Measurements from ENCODE around the gene EPC1. TPM values are rescaled to one million over a fixed set of nuclear protein-coding genes. Genes with fewer than 3 reads are reported as not detected.

The EPC1 gene
- total RNA-seq, 4 donors from 2014 or later: 40.3 to 148 (median 62.2) TPM

DNA sequence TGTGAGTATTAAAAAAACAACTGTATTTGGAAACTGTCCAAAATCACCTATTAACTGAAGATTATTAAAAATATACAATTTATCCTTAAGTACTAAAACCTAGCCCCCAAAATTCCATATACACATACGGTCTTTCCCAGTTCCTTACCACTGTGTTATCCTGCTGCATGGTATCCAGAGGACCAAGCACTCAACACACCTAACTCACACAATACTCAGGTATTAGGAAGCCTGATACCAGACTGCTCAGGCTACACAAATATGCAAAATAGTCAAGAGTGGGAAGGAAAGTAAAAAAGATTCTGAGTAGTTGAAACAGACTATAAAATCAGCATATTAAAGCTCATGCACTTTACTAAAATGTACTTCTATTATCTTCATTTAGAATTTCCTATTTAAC, 67.2 kb downstream of the EPC1 start:
- H3K36me3 ChIP-seq: peaks cover 0 to 34% (median 5%) of the 10 kb centered on the region in 4 donors
- no peak overlapping the region for H3K27ac ChIP-seq
- intact Hi-C loops (cut with DNase I; ENCODE audit: low total_unique reads): no loop called here
- H3K27me3 ChIP-seq: no peaks in the 10 kb centered on the region
- TF ChIP-seq, protein P1, sequence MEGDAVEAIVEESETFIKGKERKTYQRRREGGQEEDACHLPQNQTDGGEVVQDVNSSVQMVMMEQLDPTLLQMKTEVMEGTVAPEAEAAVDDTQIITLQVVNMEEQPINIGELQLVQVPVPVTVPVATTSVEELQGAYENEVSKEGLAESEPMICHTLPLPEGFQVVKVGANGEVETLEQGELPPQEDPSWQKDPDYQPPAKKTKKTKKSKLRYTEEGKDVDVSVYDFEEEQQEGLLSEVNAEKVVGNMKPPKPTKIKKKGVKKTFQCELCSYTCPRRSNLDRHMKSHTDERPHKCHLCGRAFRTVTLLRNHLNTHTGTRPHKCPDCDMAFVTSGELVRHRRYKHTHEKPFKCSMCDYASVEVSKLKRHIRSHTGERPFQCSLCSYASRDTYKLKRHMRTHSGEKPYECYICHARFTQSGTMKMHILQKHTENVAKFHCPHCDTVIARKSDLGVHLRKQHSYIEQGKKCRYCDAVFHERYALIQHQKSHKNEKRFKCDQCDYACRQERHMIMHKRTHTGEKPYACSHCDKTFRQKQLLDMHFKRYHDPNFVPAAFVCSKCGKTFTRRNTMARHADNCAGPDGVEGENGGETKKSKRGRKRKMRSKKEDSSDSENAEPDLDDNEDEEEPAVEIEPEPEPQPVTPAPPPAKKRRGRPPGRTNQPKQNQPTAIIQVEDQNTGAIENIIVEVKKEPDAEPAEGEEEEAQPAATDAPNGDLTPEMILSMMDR (IDR thresholded peaks at IDR 0.05): no peak
- TF ChIP-seq POLR2AphosphoS5 (IDR thresholded peaks at IDR 0.05) (no peak), POLR2A (IDR thresholded peaks at IDR 0.05) (no peak), EP300 (IDR thresholded peaks at IDR 0.05; ENCODE audit: low read depth) (no peak)
- no peak for DNase-seq
- no peaks in the 10 kb centered on the region for H3K4me1 ChIP-seq
- WGBS, 2 donors (ENCODE audit: low coverage in 1 of 2): 97 to 100% methylated on average over 1 of the region's 1 CpG
- no peak overlapping the region for H3K4me3 ChIP-seq
- in situ Hi-C loops (cut with MboI; ENCODE audit: low pct_ligation_motif_present in 1 of 4, low pct_unique_long_range_greater_than_20kb in 1 of 4, low sequenced_read_pairs in 3 of 4): no loop called here
- no peaks in the 10 kb centered on the region for H3K9me3 ChIP-seq

DNA sequence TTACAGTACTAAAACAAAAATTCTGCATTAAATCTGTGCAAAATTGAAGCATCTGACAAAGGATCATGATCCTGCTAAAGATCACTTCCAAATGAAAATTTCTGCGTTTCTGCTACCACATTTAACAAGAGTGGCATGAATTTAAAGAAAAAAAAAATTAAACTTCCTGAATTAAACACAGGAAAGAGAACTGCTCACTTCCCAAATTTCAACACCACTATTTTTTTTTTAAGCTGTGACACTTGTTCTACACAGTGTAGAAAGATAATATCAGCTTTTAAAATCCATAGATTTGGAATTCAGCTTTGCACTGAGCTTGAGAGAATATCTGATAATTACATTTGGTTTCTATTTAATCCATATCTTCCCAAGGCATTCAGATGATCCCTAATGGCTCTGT, 73.6 kb downstream of the EPC1 start:
- no peaks in the 10 kb centered on the region for H3K4me1 ChIP-seq
- TF ChIP-seq POLR2AphosphoS5 (IDR thresholded peaks at IDR 0.05) (no peak), EP300 (IDR thresholded peaks at IDR 0.05; ENCODE audit: low read depth) (no peak), POLR2A (IDR thresholded peaks at IDR 0.05) (no peak)
- TF ChIP-seq, protein P1 (IDR thresholded peaks at IDR 0.05): no peak
- intact Hi-C loops (cut with DNase I; ENCODE audit: low total_unique reads): no loop called here
- DNase-seq: no peak
- no peak overlapping the region for H3K4me3 ChIP-seq
- in situ Hi-C loops (cut with MboI; ENCODE audit: low pct_ligation_motif_present in 1 of 4, low pct_unique_long_range_greater_than_20kb in 1 of 4, low sequenced_read_pairs in 3 of 4): loop anchor here in 1 of 4 donors (25.0 kb wide), 1 partner anchor 89 kb away; no protein-coding TSS in a partner anchor
- no peaks in the 10 kb centered on the region for H3K9me3 ChIP-seq
- no peaks in the 10 kb centered on the region for H3K27me3 ChIP-seq
- 80 to 92% methylated on average over 1 of the region's 1 CpG for WGBS, 2 donors (ENCODE audit: low coverage in 1 of 2)
- H3K36me3 ChIP-seq: peaks cover 0 to 56% (median 16%) of the 10 kb centered on the region in 4 donors
- H3K27ac ChIP-seq: no peak overlapping the region

DNA sequence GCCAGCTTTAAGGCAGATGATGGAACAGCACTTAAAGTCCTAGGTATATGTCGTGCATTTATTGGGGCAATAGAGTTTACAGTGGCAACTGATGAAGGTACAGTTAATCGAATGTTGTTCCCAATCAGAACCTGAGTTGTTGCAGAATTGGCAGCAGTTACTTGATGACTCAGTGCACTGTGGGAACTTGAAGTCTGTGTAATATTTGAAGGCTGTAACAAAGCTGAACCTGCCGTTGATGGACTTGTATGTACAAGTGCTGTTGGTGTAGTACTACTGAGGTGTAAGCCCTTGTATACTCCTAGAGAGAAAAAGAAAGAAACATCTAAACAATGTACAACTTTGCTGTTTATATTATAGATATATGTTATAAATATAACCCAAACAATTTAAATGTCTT, 75.3 kb downstream of the EPC1 start:
- Histone ChIP-seq H3K4me3 (no peak overlapping the region), H3K36me3 (peaks cover 0 to 57% (median 16%) of the 10 kb centered on the region in 4 donors), H3K27me3 (no peaks in the 10 kb centered on the region), H3K4me1 (no peaks in the 10 kb centered on the region), H3K27ac (no peak overlapping the region), H3K9me3 (no peaks in the 10 kb centered on the region)
- DNase-seq: no peak
- 84 to 100% methylated on average over 1 to 3 of the region's 3 CpGs for WGBS, 2 donors (ENCODE audit: low coverage in 1 of 2)
- in situ Hi-C loops (cut with MboI; ENCODE audit: low pct_ligation_motif_present in 1 of 4, low pct_unique_long_range_greater_than_20kb in 1 of 4, low sequenced_read_pairs in 3 of 4): loop anchor here in 1 of 4 donors (25.0 kb wide), 1 partner anchor 91 kb away; no protein-coding TSS in a partner anchor
- TF ChIP-seq, protein P1 (IDR thresholded peaks at IDR 0.05): no peak
- TF ChIP-seq POLR2A (IDR thresholded peaks at IDR 0.05) (no peak), POLR2AphosphoS5 (IDR thresholded peaks at IDR 0.05) (no peak)
- intact Hi-C loops (cut with DNase I; ENCODE audit: low total_unique reads): no loop called here

DNA sequence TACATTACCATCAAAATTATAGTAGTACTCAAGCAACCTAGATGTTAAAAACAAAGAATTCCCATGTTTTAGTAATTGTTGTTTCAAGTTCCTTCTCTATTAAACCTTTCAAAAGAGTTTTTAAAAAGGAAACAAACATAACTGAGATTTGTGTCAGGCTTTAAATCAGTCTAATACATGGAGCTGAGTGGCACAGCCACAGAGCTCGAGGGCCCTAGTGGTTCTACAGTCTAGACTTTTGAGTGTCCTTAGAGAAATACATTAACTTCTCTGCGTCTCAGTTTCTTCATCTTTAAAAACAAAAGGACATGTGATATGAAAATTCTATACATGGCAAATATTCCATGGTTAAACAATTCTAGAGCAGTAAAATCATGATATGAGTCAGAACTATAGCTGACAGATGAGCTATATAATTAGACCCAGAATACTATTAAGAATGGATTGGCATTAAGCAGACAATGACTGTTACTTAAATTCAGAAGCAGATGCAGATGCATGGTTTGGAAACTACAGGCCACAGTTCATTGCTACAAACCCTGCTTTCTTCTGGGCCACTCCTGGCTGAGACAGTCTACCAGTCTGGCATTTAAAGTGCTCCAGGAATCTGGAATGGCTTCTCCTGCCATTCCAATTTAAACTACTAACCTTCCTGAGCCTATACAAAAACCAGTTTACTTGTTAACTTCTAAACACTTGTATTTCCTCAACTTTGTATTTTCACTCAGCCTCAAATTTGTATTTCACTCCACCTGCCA, 77.4 kb downstream of the EPC1 start:
- no peaks in the 10 kb centered on the region for H3K4me1 ChIP-seq
- TF ChIP-seq, protein P1 (IDR thresholded peaks at IDR 0.05): no peak
- TF ChIP-seq POLR2A (IDR thresholded peaks at IDR 0.05): no peak
- 86 to 91% methylated on average over 2 of the region's 2 CpGs for WGBS, 2 donors (ENCODE audit: low coverage in 1 of 2)
- H3K27ac ChIP-seq: no peak overlapping the region
- in situ Hi-C loops (cut with MboI; ENCODE audit: low pct_ligation_motif_present in 1 of 4, low pct_unique_long_range_greater_than_20kb in 1 of 4, low sequenced_read_pairs in 3 of 4) (loop anchor here in 1 of 4 donors (25.0 kb wide), 1 partner anchor 93 kb away; no protein-coding TSS in a partner anchor), intact Hi-C loops (cut with DNase I; ENCODE audit: low total_unique reads) (no loop called here)
- peaks cover 0 to 53% (median 16%) of the 10 kb centered on the region in 4 donors for H3K36me3 ChIP-seq
- H3K9me3 ChIP-seq: no peaks in the 10 kb centered on the region
- no peak overlapping the region for H3K4me3 ChIP-seq
- DNase-seq: no peak
- H3K27me3 ChIP-seq: no peaks in the 10 kb centered on the region
